Astrocyte of the cerebellum (primary cell): Measurements from ENCODE around the gene LBHD2.
A peak's percentile ranks its signal among the peaks of the same experiment; 100 is the strongest.
"Not testable (repeated sequence)": the region's sequence is repeated elsewhere in the genome, so short reads cannot be mapped to it uniquely, and the experiment has no call there.

Experiments used
- DNase-seq: peaks from one replicate; pipeline ENCODE4 v3.0.0-alpha.2; 2011; ENCODE audit warnings: low read depth
- H3K4me3 ChIP-seq: 2 replicates; pipeline ENCODE4 v1.5.1; 2011; ENCODE audit warnings: mild to moderate bottlenecking, low read depth, low read length, moderate library complexity
- CTCF ChIP-seq: IDR thresholded peaks from 2 replicates; pipeline ENCODE4 v1.5.1; 2012; ENCODE audit warnings: low read length, low read depth, moderate library complexity, mild to moderate bottlenecking; ENCODE audit errors: missing control alignments
- in situ Hi-C: cut with HindIII; loops from 2 replicates; pipeline ENCODE4 v1.10.0; 2017; ENCODE audit warnings: low sequenced_read_pairs

The LBHD2 gene

GRCh38 chr14:103109535-103110441, 25.8 kb downstream of the LBHD2 start:
- H3K4me3 ChIP-seq, result no peak overlapping the region
- in situ Hi-C loops, result no loop called here
- peak; percentile 43 for DNase-seq
- no peak for TF ChIP-seq CTCF

GRCh38 chr14:103110681-103111231, 26.7 kb downstream of the LBHD2 start:
- no peak overlapping the region for H3K4me3 ChIP-seq
- no peak for DNase-seq

DNA sequence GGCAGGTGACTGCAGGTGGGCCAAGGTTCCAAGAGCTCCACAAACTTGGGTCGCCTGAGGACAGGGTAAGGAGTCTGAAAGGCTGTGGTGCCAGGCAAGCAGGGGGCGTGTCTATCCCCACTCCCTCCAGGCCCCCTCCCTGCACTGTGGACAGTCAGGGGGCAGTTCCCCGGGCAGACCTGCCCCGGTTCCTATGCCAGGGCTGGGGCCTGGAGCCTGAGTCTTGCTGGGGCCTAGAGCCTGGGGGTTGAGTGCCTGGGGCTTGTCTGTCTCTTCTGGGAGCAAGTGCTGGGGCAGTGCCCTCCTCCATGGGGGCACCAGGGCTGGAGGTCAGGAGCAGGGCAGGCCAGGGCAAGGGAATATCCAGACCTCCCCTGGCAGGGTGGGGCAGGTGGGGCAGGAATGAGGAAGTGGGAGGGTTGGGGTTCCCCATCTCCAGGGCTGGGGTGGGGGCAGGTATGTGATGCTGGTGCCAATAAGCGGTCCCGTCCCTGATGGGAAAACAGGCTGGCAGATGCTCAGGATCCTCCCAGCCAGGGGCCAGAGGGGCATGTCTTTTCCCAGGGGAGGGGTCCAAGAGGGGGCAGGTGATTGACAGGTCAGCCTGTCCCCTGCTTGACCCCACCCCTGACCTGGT, 27.3 kb downstream of the LBHD2 start:
- no peak overlapping the region for H3K4me3 ChIP-seq
- no peak for DNase-seq
- TF ChIP-seq CTCF, result no peak
- in situ Hi-C loops, result no loop called here

More at GRCh38 chr14:103110681-103111231, 26.7 kb downstream of the LBHD2 start:
- in situ Hi-C loops, result no loop called here
- no peak for TF ChIP-seq CTCF

GRCh38 chr14:103112400-103113243, 28.6 kb downstream of the LBHD2 start:
- H3K4me3 ChIP-seq, result no peak overlapping the region
- in situ Hi-C loops, result no loop called here
- no peak for TF ChIP-seq CTCF
- DNase-seq, result no peak

- DNase-seq, result no peak
- no peak for TF ChIP-seq CTCF
- in situ Hi-C loops, result no loop called here
- H3K4me3 ChIP-seq, result no peak overlapping the region
These were observed 29.3 kb downstream of the LBHD2 start for GRCh38 chr14:103113303-103113702.

GRCh38 chr14:103113774-103114173, 29.8 kb downstream of the LBHD2 start:
- DNase-seq, result no peak

DNA sequence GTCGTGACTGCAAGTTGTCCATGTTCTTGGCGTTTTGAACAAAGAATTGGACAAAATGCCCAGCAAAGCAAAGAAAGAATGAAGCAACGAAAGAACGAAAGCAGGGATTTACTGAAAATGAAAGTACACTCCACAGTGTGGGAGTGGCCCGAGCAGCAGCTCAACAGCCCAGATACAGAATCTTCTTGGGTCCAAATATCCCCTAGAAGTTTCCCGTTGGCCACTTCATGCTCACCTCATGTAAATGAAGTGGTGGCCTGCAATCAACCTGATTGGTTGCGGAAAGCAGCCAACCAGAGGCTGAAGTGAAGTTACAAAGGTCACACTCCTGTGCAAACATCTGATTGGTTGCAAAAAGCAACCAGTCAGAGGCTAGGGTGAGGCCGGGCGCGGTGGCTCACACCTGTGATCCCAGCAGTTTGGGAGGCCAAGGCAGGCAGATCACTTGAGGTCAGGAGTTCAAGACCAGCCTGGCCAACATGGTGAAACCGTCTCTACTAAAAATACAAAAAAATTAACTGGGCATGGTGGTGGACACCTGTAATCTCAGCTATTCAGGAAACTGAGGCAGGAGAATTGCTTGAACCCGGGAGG, 31.2 kb downstream of the LBHD2 start:
- in situ Hi-C loops, result not testable (repeated sequence)

More at GRCh38 chr14:103113774-103114173, 29.8 kb downstream of the LBHD2 start:
- no peak overlapping the region for H3K4me3 ChIP-seq
- in situ Hi-C loops, result no loop called here
- no peak for TF ChIP-seq CTCF

More for the DNA sequence above, 31.2 kb downstream of the LBHD2 start:
- H3K4me3 ChIP-seq, DNase-seq: not testable (repeated sequence)
